NCI-H1930 (cell line): ENCODE measurements around the gene F7.

ENCODE experiments used
- DNase-seq, 2 experiments: peaks; one replicate each; lab custom pipeline; 2025; lab: John Stamatoyannopoulos, UW

Gene F7

GRCh38 chr13:113138792-113139551 lies 33.4 kb downstream of the F7 start:
- DNase-seq = no peak

- DNase-seq = no peak
Measured at GRCh38 chr13:113139577-113139976, 34.0 kb downstream of the F7 start.

GRCh38 chr13:113140677-113141600 lies 35.3 kb downstream of the F7 start:
- DNase-seq = no peak

GRCh38 chr13:113141601-113141970 lies 36.0 kb downstream of the F7 start:
- no peak for DNase-seq

- DNase-seq = no peak
Measured at GRCh38 chr13:113142876-113143275, 37.3 kb downstream of the F7 start.

- no peak for DNase-seq
Measured at GRCh38 chr13:113143466-113144254, 38.1 kb downstream of the F7 start.

GRCh38 chr13:113144255-113144629 lies 38.7 kb downstream of the F7 start:
- no peak for DNase-seq

- DNase-seq = no peak
Measured at GRCh38 chr13:113145496-113145895, 39.9 kb downstream of the F7 start.

- no peak for DNase-seq
Measured at GRCh38 chr13:113145911-113146598, 40.5 kb downstream of the F7 start.

- no peak for DNase-seq
Measured at GRCh38 chr13:113146750-113147149, 41.2 kb downstream of the F7 start.

GRCh38 chr13:113147206-113147605 lies 41.6 kb downstream of the F7 start:
- no peak for DNase-seq

- no peak for DNase-seq
Measured at GRCh38 chr13:113148407-113148806, 42.8 kb downstream of the F7 start.

GRCh38 chr13:113148940-113149503 lies 43.4 kb downstream of the F7 start:
- no peak for DNase-seq

GRCh38 chr13:113149711-113150549 lies 44.3 kb downstream of the F7 start:
- no peak for DNase-seq

- no peak for DNase-seq
Measured at GRCh38 chr13:113150550-113151365, 45.2 kb downstream of the F7 start.

GRCh38 chr13:113151745-113152690 lies 46.4 kb downstream of the F7 start:
- no peak for DNase-seq

- no peak for DNase-seq
Measured at GRCh38 chr13:113152691-113152983, 47.0 kb downstream of the F7 start.

GRCh38 chr13:113152984-113153809 lies 47.6 kb downstream of the F7 start:
- DNase-seq = no peak
